ENCODE data around the gene OPTC. TPM values are rescaled to one million over a fixed set of nuclear protein-coding genes. Genes with fewer than 3 reads are reported as not detected.
"Not testable (repeated sequence)": the region's sequence is repeated elsewhere in the genome, so short reads cannot be mapped to it uniquely, and the experiment has no call there.

Gene OPTC
- total RNA-seq, 2 experiments from 2014 or later: not detected

GRCh38 chr1:203516184-203516583, 22.2 kb downstream of the OPTC start:
- Mint-ChIP-seq H3K4me3 (no peak overlapping the region), H3K27me3 (peaks cover 4% of the 10 kb centered on the region), H3K9me3 (no peaks in the 10 kb centered on the region), H3K36me3 (ENCODE audit: low read depth) (no peaks in the 10 kb centered on the region), H3K27ac (no peak overlapping the region), H3K4me1 (peaks cover 19% of the 10 kb centered on the region)
- POLR2A ChIA-PET: no interaction called here
- CTCF ChIA-PET: no interaction called here
- no peak for DNase-seq

DNA sequence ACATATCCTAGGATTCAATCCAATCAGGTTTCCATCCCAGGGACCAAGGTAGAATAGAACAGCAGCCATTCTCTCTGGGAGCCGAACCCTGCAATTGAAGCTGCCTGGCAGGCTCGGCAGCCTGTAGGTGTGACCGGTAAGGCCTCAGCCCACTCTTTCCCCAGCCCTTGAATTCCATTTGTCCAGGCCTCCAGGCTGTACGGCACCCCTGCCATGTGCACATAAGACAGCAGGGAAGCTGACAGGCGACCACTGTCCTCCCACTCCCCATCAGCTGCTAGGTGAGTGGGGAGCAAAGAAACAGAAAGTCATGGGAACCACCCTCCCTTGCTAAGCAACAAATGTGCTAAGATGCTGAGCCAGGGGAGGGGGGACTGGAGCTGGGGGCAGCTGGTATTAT, 23.0 kb downstream of the OPTC start:
- ChIA-PET CTCF (interaction anchor here (1.3 kb wide), 1 partner anchor 12 kb away, joined by 3 read pairs; no protein-coding TSS in a partner anchor), POLR2A (no interaction called here)
- Mint-ChIP-seq H3K9me3 (no peaks in the 10 kb centered on the region), H3K36me3 (ENCODE audit: low read depth) (no peaks in the 10 kb centered on the region), H3K4me3 (no peak overlapping the region), H3K4me1 (peaks cover 19% of the 10 kb centered on the region), H3K27me3 (peaks cover 4% of the 10 kb centered on the region), H3K27ac (no peak overlapping the region)
- no peak for DNase-seq

- Mint-ChIP-seq H3K9me3 (no peaks in the 10 kb centered on the region), H3K4me1 (peaks cover 16% of the 10 kb centered on the region), H3K36me3 (ENCODE audit: low read depth) (no peaks in the 10 kb centered on the region), H3K4me3 (no peak overlapping the region), H3K27ac (no peak overlapping the region), H3K27me3 (peaks cover 4% of the 10 kb centered on the region)
- POLR2A ChIA-PET: no interaction called here
- DNase-seq: no peak
- CTCF ChIA-PET: interaction anchor here (1.3 kb wide), 1 partner anchor 13 kb away, joined by 3 read pairs; no protein-coding TSS in a partner anchor
Measured at GRCh38 chr1:203517426-203518110, 23.6 kb downstream of the OPTC start.

DNA sequence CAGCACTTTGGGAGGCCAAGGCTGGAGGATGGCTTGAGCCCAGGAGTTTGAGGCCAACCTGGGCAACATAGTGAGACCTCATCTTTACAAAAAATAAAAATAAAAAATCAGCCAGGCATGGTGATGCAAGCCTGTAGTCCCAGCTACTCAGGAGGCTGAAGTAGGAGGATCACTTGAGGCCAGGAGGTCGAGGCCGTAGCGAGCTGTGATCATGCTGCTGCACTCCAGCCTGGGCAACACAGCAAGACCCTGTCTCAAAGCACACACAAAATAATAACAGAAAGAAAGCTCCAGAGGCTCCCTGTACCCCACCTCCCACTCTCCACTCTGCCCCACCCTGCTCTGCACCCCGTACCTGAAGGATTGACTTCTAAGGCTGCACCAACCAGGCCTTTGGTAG, 24.2 kb downstream of the OPTC start:
- POLR2A ChIA-PET: interaction anchor here (1.4 kb wide), 1 partner anchor 14 kb away, joined by 4 read pairs; no protein-coding TSS in a partner anchor
- H3K4me3 Mint-ChIP-seq; H3K27me3 Mint-ChIP-seq; DNase-seq; H3K27ac Mint-ChIP-seq; H3K9me3 Mint-ChIP-seq; H3K36me3 Mint-ChIP-seq (ENCODE audit: low read depth): not testable (repeated sequence)
- CTCF ChIA-PET: interaction anchor here (0.6 to 1.3 kb wide), 2 partner anchors 14 to 168 kb away, joined by 3 to 4 read pairs; no protein-coding TSS in a partner anchor
- peaks cover 11% of the 10 kb centered on the region for H3K4me1 Mint-ChIP-seq

GRCh38 chr1:203518541-203518940, 24.6 kb downstream of the OPTC start:
- ChIA-PET POLR2A (interaction anchor here (1.4 kb wide), 1 partner anchor 14 kb away, joined by 4 read pairs; no protein-coding TSS in a partner anchor), CTCF (interaction anchor here (0.6 kb wide), 1 partner anchor 168 kb away, joined by 4 read pairs; no protein-coding TSS in a partner anchor)
- Mint-ChIP-seq H3K4me3 (no peak overlapping the region), H3K36me3 (ENCODE audit: low read depth) (no peaks in the 10 kb centered on the region), H3K4me1 (peaks cover 7% of the 10 kb centered on the region), H3K9me3 (no peaks in the 10 kb centered on the region), H3K27me3 (peaks cover 4% of the 10 kb centered on the region), H3K27ac (no peak overlapping the region)
- DNase-seq: no peak

GRCh38 chr1:203519053-203519840, 25.3 kb downstream of the OPTC start:
- Mint-ChIP-seq H3K9me3 (no peaks in the 10 kb centered on the region), H3K36me3 (ENCODE audit: low read depth) (no peaks in the 10 kb centered on the region), H3K27ac (no peak overlapping the region), H3K4me3 (no peak overlapping the region), H3K4me1 (peaks cover 3% of the 10 kb centered on the region), H3K27me3 (peaks cover 4% of the 10 kb centered on the region)
- CTCF ChIA-PET: interaction anchor here (1.2 kb wide), 1 partner anchor 31 kb away, joined by 3 read pairs; no protein-coding TSS in a partner anchor
- POLR2A ChIA-PET: interaction anchor here (1.4 kb wide), 1 partner anchor 15 kb away, joined by 4 read pairs; no protein-coding TSS in a partner anchor
- no peak for DNase-seq

DNA sequence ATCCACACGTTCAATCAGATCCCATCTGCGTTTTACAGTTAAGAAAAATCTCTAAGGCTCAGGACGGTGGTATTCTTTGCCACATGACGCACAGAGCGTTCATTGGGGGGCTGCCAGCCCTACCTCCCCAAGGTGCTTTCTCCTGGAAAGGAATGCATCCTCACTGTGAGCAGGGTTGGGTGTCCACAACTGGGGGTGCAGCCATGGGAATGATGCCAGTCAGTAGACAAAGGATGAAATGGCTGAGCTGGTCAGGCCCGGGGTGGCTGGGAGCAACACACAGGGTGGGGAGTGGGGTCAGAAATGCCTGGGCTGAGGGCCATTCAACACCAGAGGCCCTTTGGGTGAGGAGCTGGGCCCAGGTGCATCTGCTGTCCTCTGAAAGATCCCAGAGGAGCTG, 25.9 kb downstream of the OPTC start:
- no peaks in the 10 kb centered on the region for H3K4me1 Mint-ChIP-seq
- H3K9me3 Mint-ChIP-seq: no peaks in the 10 kb centered on the region
- H3K36me3 Mint-ChIP-seq (ENCODE audit: low read depth): no peaks in the 10 kb centered on the region
- H3K27ac Mint-ChIP-seq: no peak overlapping the region
- no peak overlapping the region for H3K4me3 Mint-ChIP-seq
- DNase-seq: no peak
- POLR2A ChIA-PET: no interaction called here
- peaks cover 4% of the 10 kb centered on the region for H3K27me3 Mint-ChIP-seq
- CTCF ChIA-PET: interaction anchor here (1.2 kb wide), 1 partner anchor 32 kb away, joined by 3 read pairs; no protein-coding TSS in a partner anchor

- Mint-ChIP-seq H3K36me3 (ENCODE audit: low read depth) (no peaks in the 10 kb centered on the region), H3K27ac (no peak overlapping the region), H3K4me1 (no peaks in the 10 kb centered on the region), H3K27me3 (peaks cover 3% of the 10 kb centered on the region), H3K4me3 (no peak overlapping the region), H3K9me3 (no peaks in the 10 kb centered on the region)
- DNase-seq: no peak
- CTCF ChIA-PET: interaction anchor here (1.2 kb wide), 1 partner anchor 32 kb away, joined by 3 read pairs; no protein-coding TSS in a partner anchor
- POLR2A ChIA-PET: no interaction called here
Measured at GRCh38 chr1:203520315-203520714, 26.4 kb downstream of the OPTC start.

DNA sequence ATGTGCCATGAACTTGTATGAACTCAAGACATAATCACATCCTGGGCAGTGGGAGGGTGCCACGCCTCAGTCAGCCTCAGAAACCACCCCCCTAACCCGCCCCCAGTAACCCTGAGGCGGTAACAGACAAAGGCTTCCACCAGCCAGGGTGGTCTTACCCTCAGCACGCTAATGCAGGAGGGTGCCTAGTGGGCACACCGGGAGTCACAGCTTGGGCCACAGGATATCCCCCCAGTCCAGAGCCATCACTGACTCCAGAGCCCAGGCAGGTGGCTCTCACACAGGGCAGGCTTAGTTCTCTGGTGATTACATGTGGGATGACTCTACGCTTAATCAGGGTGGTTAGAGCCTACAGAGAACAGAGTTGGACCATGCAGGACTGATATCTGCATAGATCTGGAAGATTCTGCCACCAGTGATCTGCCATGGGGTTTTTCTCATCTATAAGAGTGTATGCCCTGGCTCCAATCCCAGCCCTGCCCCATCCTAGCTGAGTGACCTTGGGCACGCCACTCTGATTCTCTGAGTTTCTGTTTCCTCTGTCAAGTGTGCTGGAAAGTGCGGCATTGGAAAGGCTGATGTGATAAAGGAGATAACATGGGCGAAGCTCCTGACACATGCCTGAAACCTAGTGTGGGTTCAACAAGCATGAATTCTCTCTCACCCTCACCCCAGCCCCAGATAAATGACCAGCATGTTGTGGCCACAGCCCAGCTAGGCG, 27.3 kb downstream of the OPTC start:
- no peak overlapping the region for H3K27ac Mint-ChIP-seq
- ChIA-PET POLR2A (no interaction called here), CTCF (no interaction called here)
- H3K4me3 Mint-ChIP-seq: no peak overlapping the region
- H3K4me1 Mint-ChIP-seq: no peaks in the 10 kb centered on the region
- no peaks in the 10 kb centered on the region for H3K36me3 Mint-ChIP-seq (ENCODE audit: low read depth)
- H3K27me3 Mint-ChIP-seq: no peaks in the 10 kb centered on the region
- no peaks in the 10 kb centered on the region for H3K9me3 Mint-ChIP-seq
- no peak for DNase-seq

DNA sequence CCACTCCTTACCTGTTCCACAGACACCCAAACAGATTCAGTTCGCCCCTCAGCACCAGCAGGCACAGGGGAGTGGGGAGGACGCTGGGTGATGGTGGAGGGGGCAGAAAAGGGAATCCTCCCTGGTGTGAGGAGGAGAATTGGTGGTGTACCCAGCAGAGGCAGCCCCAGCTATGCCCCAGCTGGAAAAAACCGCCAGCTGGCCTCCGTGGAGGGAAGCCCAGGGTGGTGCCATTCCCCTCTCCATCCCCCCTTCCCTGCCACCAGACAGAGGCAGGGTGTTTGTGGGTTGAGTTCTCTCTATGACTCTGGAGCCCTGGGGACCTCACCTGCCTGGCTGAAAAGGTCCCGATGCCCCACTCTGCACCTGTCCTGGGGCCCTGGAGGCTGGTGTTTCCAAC, 27.9 kb downstream of the OPTC start:
- ChIA-PET POLR2A (no interaction called here), CTCF (no interaction called here)
- Mint-ChIP-seq H3K36me3 (ENCODE audit: low read depth) (no peaks in the 10 kb centered on the region), H3K4me3 (no peak overlapping the region), H3K27me3 (no peaks in the 10 kb centered on the region), H3K9me3 (no peaks in the 10 kb centered on the region), H3K4me1 (no peaks in the 10 kb centered on the region), H3K27ac (no peak overlapping the region)
- no peak for DNase-seq

DNA sequence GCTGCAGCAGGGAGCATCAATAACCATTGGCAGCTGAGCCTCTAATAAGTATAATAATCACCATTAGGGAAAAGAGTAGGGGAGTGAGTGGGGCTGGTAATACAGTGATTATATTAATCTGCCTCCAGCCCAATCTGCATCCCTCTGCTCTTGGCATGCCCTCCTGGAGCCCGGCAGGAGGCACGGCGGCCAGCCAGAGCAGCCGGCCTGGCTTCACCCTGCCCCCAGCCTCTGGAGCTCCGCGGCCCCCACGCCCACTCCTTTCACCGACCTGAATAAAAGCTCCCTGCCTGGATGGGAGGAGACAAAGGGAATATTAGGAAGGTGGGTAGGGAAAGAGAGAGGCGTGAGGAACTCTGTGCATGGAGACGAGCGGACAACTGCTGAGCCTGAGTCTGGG, 28.3 kb downstream of the OPTC start:
- H3K36me3 Mint-ChIP-seq (ENCODE audit: low read depth): no peaks in the 10 kb centered on the region
- H3K4me1 Mint-ChIP-seq: no peaks in the 10 kb centered on the region
- H3K9me3 Mint-ChIP-seq: no peaks in the 10 kb centered on the region
- H3K27ac Mint-ChIP-seq: no peak overlapping the region
- ChIA-PET CTCF (no interaction called here), POLR2A (no interaction called here)
- H3K4me3 Mint-ChIP-seq: no peak overlapping the region
- DNase-seq: no peak
- H3K27me3 Mint-ChIP-seq: no peaks in the 10 kb centered on the region

GRCh38 chr1:203523667-203524066, 29.7 kb downstream of the OPTC start:
- H3K36me3 Mint-ChIP-seq (ENCODE audit: low read depth): no peaks in the 10 kb centered on the region
- POLR2A ChIA-PET: no interaction called here
- no peaks in the 10 kb centered on the region for H3K4me1 Mint-ChIP-seq
- CTCF ChIA-PET: no interaction called here
- no peaks in the 10 kb centered on the region for H3K27me3 Mint-ChIP-seq
- H3K4me3 Mint-ChIP-seq: no peak overlapping the region
- no peak overlapping the region for H3K27ac Mint-ChIP-seq
- H3K9me3 Mint-ChIP-seq: no peaks in the 10 kb centered on the region
- DNase-seq: no peak

GRCh38 chr1:203524152-203524551, 30.2 kb downstream of the OPTC start:
- no peaks in the 10 kb centered on the region for H3K36me3 Mint-ChIP-seq (ENCODE audit: low read depth)
- CTCF ChIA-PET: no interaction called here
- H3K4me3 Mint-ChIP-seq: no peak overlapping the region
- H3K4me1 Mint-ChIP-seq: no peaks in the 10 kb centered on the region
- POLR2A ChIA-PET: no interaction called here
- H3K27ac Mint-ChIP-seq: no peak overlapping the region
- H3K27me3 Mint-ChIP-seq: no peaks in the 10 kb centered on the region
- DNase-seq: no peak
- no peaks in the 10 kb centered on the region for H3K9me3 Mint-ChIP-seq

Measured in activated CD4-positive, alpha-beta memory T cell treated with anti-CD3 and anti-CD28 coated beads, Interleukin-2, amount 10 ng/mL, durations not matched to agents 7 days and 5 days (primary cell).